GM19438 (cell line): ENCODE measurements around the gene RNF227.

Experiments used
- ATAC-seq: cut with Tn5 transposase; IDR thresholded peaks from one replicate; pipeline ENCODE4 v1.9.1; 2021; ENCODE audit warnings: low read depth; ENCODE audit not compliant: unreplicated experiment

Gene RNF227

GRCh38 chr17:7893187-7893880 lies 22.8 kb downstream of the RNF227 start:
- ATAC-seq = no peak

GRCh38 chr17:7889166-7889955 lies 26.7 kb downstream of the RNF227 start:
- no peak for ATAC-seq

GRCh38 chr17:7888184-7888920 lies 27.7 kb downstream of the RNF227 start, which contains the start of gene CHD3:
CHD3 (plus strand) TSS chr17:7888789; CDS start chr17:7889001, 212 bp downstream.
- ATAC-seq = no peak

- no peak for ATAC-seq
These were observed 28.5 kb downstream of the RNF227 start for GRCh38 chr17:7887482-7888183.

- no peak for ATAC-seq
These were observed 29.0 kb downstream of the RNF227 start for GRCh38 chr17:7887038-7887481.

GRCh38 chr17:7886227-7887037 lies 29.7 kb downstream of the RNF227 start:
- no peak for ATAC-seq

- ATAC-seq = no peak
These were observed 30.5 kb downstream of the RNF227 start for GRCh38 chr17:7885367-7886226.

GRCh38 chr17:7884581-7885366 lies 31.3 kb downstream of the RNF227 start:
- no peak for ATAC-seq

GRCh38 chr17:7883781-7884386 lies 32.2 kb downstream of the RNF227 start:
- no peak for ATAC-seq

GRCh38 chr17:7882629-7883028 lies 33.5 kb downstream of the RNF227 start:
- no peak for ATAC-seq

GRCh38 chr17:7882068-7882467 lies 34.0 kb downstream of the RNF227 start:
- ATAC-seq = no peak

GRCh38 chr17:7881276-7882054 lies 34.6 kb downstream of the RNF227 start:
- no peak for ATAC-seq

GRCh38 chr17:7880076-7880868 lies 35.8 kb downstream of the RNF227 start:
- ATAC-seq = no peak

- no peak for ATAC-seq
These were observed 37.9 kb downstream of the RNF227 start for GRCh38 chr17:7878234-7878633.

GRCh38 chr17:7875804-7876370 lies 40.2 kb downstream of the RNF227 start:
- ATAC-seq = no peak

- ATAC-seq = no peak
These were observed 43.0 kb downstream of the RNF227 start for GRCh38 chr17:7873051-7873450.
